ENCODE data around the gene IL31. TPM values are rescaled to one million over a fixed set of nuclear protein-coding genes. Genes with fewer than 3 reads are reported as not detected.

Gene IL31
- total RNA-seq, 1 experiment from 2014 or later = not detected

DNA sequence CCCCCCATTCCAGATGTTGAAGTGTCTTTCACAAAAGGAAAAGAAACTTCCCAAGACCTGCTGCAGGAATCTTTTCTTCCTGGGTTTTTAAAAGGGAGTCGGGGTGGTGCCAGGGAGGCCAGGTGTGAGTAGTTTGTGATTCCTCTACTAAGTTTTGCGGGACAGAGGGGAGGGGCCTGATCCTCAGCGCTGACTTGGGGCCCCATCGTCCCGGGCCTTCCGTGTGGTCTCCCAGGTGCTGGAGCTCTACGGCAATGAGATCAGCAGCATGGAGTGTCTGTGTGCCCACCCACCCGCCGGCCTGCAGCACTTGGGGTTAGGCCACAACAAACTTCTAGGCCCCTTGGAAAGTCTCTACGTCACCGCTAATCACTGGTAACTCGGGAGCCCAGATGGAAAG lies 13.4 kb upstream of the IL31 start:
- intact Hi-C loops (cut with micrococcal nuclease; ENCODE audit: unreplicated experiment) = no loop called here
- H3K4me1 ChIP-seq (ENCODE audit: insufficient read depth, low read length, poor library complexity, severe bottlenecking) = no peaks in the 10 kb centered on the region
- POLR2A ChIA-PET (ENCODE audit: low non-redundant PET) = no interaction called here
- no peak for DNase-seq (ENCODE audit: low spot score)
- H3K9me3 ChIP-seq (ENCODE audit: low read depth, low read length, poor library complexity, severe bottlenecking) = no peaks in the 10 kb centered on the region
- no peak overlapping the region for H3K4me3 ChIP-seq (ENCODE audit: low read depth, low read length, poor library complexity, severe bottlenecking)
- CTCF ChIA-PET = no interaction called here
- BruUV-seq (replicated peaks) = no TSS peak
- no peak for TF ChIP-seq EZH2 (IDR thresholded peaks at IDR 0.05; ENCODE audit: borderline replicate concordance, low read depth, low read length, poor library complexity, severe bottlenecking)
- TF ChIP-seq, protein P1, sequence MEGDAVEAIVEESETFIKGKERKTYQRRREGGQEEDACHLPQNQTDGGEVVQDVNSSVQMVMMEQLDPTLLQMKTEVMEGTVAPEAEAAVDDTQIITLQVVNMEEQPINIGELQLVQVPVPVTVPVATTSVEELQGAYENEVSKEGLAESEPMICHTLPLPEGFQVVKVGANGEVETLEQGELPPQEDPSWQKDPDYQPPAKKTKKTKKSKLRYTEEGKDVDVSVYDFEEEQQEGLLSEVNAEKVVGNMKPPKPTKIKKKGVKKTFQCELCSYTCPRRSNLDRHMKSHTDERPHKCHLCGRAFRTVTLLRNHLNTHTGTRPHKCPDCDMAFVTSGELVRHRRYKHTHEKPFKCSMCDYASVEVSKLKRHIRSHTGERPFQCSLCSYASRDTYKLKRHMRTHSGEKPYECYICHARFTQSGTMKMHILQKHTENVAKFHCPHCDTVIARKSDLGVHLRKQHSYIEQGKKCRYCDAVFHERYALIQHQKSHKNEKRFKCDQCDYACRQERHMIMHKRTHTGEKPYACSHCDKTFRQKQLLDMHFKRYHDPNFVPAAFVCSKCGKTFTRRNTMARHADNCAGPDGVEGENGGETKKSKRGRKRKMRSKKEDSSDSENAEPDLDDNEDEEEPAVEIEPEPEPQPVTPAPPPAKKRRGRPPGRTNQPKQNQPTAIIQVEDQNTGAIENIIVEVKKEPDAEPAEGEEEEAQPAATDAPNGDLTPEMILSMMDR (conservative IDR thresholded peaks at IDR 0.05; ENCODE audit: low read depth, low read length) = no peak
- no peaks in the 10 kb centered on the region for H3K27me3 ChIP-seq (replicated peaks; ENCODE audit: insufficient read depth, low read depth, low read length, poor library complexity)
- no peaks in the 10 kb centered on the region for H3K36me3 ChIP-seq (ENCODE audit: insufficient read depth, low read length, poor library complexity, severe bottlenecking)
- H3K27ac ChIP-seq (ENCODE audit: low read depth, low read length, poor library complexity, severe bottlenecking) = no peak overlapping the region

GRCh38 chr12:122185494-122186082 lies 11.6 kb upstream of the IL31 start:
- Histone ChIP-seq H3K4me1 (ENCODE audit: insufficient read depth, low read length, poor library complexity, severe bottlenecking) (no peaks in the 10 kb centered on the region), H3K9me3 (ENCODE audit: low read depth, low read length, poor library complexity, severe bottlenecking) (no peaks in the 10 kb centered on the region), H3K27me3 (replicated peaks; ENCODE audit: insufficient read depth, low read depth, low read length, poor library complexity) (no peaks in the 10 kb centered on the region), H3K4me3 (ENCODE audit: low read depth, low read length, poor library complexity, severe bottlenecking) (no peak overlapping the region), H3K36me3 (ENCODE audit: insufficient read depth, low read length, poor library complexity, severe bottlenecking) (no peaks in the 10 kb centered on the region), H3K27ac (ENCODE audit: low read depth, low read length, poor library complexity, severe bottlenecking) (no peak overlapping the region)
- no TSS peak for BruUV-seq (replicated peaks)
- no peak for TF ChIP-seq EZH2 (IDR thresholded peaks at IDR 0.05; ENCODE audit: borderline replicate concordance, low read depth, low read length, poor library complexity, severe bottlenecking)
- TF ChIP-seq, protein P1 (conservative IDR thresholded peaks at IDR 0.05; ENCODE audit: low read depth, low read length) = no peak
- ChIA-PET POLR2A (ENCODE audit: low non-redundant PET) (no interaction called here), CTCF (no interaction called here)
- intact Hi-C loops (cut with micrococcal nuclease; ENCODE audit: unreplicated experiment) = no loop called here
- DNase-seq (ENCODE audit: low spot score) = no peak

DNA sequence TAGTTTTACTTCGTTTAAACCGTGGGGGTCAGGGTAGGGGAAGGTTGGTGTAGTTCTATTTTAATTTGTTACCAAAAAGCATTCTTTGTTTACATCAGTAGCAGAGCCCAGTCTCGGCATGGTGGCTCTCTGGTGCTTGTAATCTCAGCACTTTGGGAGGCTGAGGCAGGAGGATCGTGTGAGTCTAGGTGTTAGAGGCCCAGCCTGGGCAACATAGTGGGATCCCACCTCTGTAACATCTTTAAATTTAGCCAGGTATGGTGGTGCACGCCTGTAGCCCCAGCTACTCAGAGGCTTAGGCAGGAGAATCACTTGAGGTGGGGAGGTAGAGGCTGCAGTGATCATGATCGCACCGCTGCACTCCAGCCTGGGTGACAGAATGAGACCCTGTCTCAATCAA lies 11.1 kb upstream of the IL31 start:
- intact Hi-C loops (cut with micrococcal nuclease; ENCODE audit: unreplicated experiment) = no loop called here
- Histone ChIP-seq H3K27ac (ENCODE audit: low read depth, low read length, poor library complexity, severe bottlenecking) (no peak overlapping the region), H3K9me3 (ENCODE audit: low read depth, low read length, poor library complexity, severe bottlenecking) (no peaks in the 10 kb centered on the region), H3K4me1 (ENCODE audit: insufficient read depth, low read length, poor library complexity, severe bottlenecking) (no peaks in the 10 kb centered on the region), H3K4me3 (ENCODE audit: low read depth, low read length, poor library complexity, severe bottlenecking) (no peak overlapping the region), H3K36me3 (ENCODE audit: insufficient read depth, low read length, poor library complexity, severe bottlenecking) (no peaks in the 10 kb centered on the region), H3K27me3 (replicated peaks; ENCODE audit: insufficient read depth, low read depth, low read length, poor library complexity) (no peaks in the 10 kb centered on the region)
- no TSS peak for BruUV-seq (replicated peaks)
- TF ChIP-seq, protein P1 (conservative IDR thresholded peaks at IDR 0.05; ENCODE audit: low read depth, low read length) = no peak
- TF ChIP-seq EZH2 (IDR thresholded peaks at IDR 0.05; ENCODE audit: borderline replicate concordance, low read depth, low read length, poor library complexity, severe bottlenecking) = no peak
- ChIA-PET CTCF (no interaction called here), POLR2A (ENCODE audit: low non-redundant PET) (no interaction called here)
- DNase-seq (ENCODE audit: low spot score) = no peak

All from A673 (cell line).